GM19397 (cell line): ENCODE measurements around the gene NEDD8.

Experiments
- ATAC-seq: cut with Tn5 transposase; IDR thresholded peaks from one replicate; pipeline ENCODE4 v1.9.1; 2021; ENCODE audit warnings: mild to moderate bottlenecking, moderate library complexity; ENCODE audit not compliant: unreplicated experiment

The NEDD8 gene

GRCh38 chr14:24182110-24182882, 49.9 kb downstream of the NEDD8 start:
- no peak for ATAC-seq

GRCh38 chr14:24181371-24182077, 50.6 kb downstream of the NEDD8 start:
- ATAC-seq = no peak

GRCh38 chr14:24179961-24180796, 52.0 kb downstream of the NEDD8 start:
- no peak for ATAC-seq

GRCh38 chr14:24179294-24179960, 52.7 kb downstream of the NEDD8 start:
- ATAC-seq = no peak

- no peak for ATAC-seq
Measured at GRCh38 chr14:24178399-24179178, 53.6 kb downstream of the NEDD8 start.

- ATAC-seq = no peak
Measured at GRCh38 chr14:24177891-24178290, 54.3 kb downstream of the NEDD8 start.

GRCh38 chr14:24177041-24177825, 54.9 kb downstream of the NEDD8 start:
- ATAC-seq = no peak

GRCh38 chr14:24176599-24176998, 55.6 kb downstream of the NEDD8 start:
- ATAC-seq = no peak

- ATAC-seq = no peak
Measured at GRCh38 chr14:24172871-24173281, 59.3 kb downstream of the NEDD8 start.

- ATAC-seq = no peak
Measured at GRCh38 chr14:24172261-24172860, 59.8 kb downstream of the NEDD8 start.

- ATAC-seq = peak; percentile 81
Measured at GRCh38 chr14:24171422-24172260, 60.5 kb downstream of the NEDD8 start, which contains the start of gene REC8. TSS of gene REC8 (plus strand) at chr14:24172080. CDS start at chr14:24172553, 473 bp downstream.

- ATAC-seq = no peak
Measured at GRCh38 chr14:24167469-24168114, 64.6 kb downstream of the NEDD8 start.
